GM19452 (cell line): ENCODE results near the gene PRM2.

Experiments used
- ATAC-seq: cut with Tn5 transposase; IDR thresholded peaks from one replicate; pipeline ENCODE4 v1.9.1; 2021; ENCODE audit not compliant: unreplicated experiment

The PRM2 gene, protein sequence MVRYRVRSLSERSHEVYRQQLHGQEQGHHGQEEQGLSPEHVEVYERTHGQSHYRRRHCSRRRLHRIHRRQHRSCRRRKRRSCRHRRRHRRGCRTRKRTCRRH

GRCh38 chr16:11276143-11276895 lies at the start of gene PRM2:
TSS of gene PRM2 (minus strand) at chr16:11276480. CDS start at chr16:11276370, 110 bp downstream.
- no peak for ATAC-seq

DNA sequence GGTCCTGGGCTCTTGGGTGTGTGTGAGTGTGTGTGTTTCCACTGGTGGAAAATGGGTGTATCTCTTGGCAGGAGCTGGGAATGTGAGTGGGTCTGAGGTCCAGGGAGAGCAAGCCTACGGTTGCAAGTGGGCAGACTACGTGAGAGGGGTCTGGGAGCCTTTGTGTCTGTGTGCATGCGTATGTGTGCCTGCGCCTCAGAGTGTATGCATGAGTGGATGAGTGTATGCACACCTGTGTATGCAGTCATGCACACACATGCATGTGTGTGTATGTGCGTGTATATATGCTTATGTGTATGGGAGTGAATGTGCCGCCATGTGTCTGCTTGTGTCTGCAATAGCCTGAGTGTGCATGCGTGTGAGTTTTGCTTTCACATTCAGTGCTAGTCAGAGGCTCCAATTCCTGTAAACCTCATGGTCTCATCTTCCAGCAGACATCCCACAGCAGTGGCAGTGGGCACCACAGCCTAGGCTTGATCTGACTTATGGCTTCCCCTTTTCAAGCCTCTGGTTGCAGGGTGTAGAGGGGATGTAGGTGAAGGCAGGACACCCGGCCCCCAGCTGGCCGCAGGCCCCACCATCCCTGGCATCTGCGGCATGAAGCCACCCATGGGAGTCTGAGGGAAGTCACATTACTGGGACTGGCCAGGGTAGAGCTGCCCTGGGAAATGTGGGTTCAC lies 49.3 kb upstream of the PRM2 start:
- no peak for ATAC-seq

- no peak for ATAC-seq
Measured at GRCh38 chr16:11323551-11324336, 47.5 kb upstream of the PRM2 start.

GRCh38 chr16:11322823-11323222 lies 46.5 kb upstream of the PRM2 start:
- no peak for ATAC-seq

GRCh38 chr16:11321662-11322061 lies 45.4 kb upstream of the PRM2 start:
- no peak for ATAC-seq

GRCh38 chr16:11320170-11320569 lies 43.9 kb upstream of the PRM2 start:
- ATAC-seq = no peak

DNA sequence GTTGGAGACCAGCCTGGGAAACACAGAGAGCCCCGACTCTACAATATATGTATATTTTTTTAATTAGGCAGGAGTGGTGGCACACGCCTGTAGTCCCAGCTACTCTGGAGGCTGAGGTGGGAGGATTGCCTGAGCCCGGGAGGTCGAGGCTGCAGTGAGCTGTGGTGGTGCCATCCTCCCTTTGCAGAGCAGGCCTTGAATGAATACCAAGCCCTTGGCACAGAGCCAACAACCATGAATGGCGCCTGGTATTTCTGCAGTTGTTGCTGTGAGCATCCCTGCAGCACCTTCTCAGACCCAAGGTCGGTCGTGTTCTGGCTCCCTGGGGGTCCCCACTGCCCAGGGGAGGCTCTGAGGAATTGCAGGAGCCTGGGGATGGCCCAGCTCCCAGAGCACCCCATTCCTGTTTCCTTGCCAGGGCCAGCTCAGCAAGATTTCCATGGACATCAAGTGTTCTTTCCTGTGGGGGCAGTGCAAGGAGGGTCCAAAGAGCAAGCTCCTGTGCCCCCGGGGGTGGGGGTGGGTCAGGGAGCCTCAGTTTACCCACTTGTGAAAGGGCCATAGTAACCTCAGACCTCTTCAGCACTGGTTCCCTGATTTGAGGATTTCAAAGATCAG lies 43.4 kb upstream of the PRM2 start:
- ATAC-seq = no peak

- no peak for ATAC-seq
Measured at GRCh38 chr16:11318817-11319216, 42.5 kb upstream of the PRM2 start.

DNA sequence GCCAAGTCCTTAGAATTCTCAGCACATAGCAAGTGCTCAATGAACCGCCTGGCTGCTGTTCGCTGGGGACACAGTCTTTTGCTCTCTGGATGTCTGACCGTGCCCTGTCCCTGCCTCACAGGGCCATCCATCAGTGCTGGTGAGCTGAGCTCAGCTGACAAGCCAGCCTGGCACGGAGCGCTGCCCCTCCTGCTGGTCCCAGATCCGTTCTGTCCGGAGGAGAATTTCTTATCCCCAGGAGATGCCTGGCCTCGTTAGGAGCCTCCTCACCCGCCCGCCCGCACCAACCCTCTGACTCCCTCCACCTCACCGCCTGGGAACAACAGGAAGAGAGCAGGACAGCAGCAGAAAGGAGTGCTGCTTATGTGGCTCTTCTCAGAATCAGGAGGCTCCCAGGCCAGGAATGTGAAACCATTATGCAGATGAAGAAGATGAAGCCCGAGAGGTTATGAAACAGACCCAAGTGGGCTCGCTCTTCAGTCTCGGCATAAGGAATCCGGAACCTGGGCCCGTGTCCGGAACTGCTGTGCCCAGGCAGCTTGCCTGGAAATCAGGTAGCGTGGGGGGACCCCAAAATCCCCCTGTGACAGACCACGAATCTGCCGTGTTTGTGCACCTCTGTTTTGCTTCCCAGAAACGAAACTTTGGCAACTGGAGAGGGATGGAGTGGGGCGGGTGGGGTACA lies 40.2 kb upstream of the PRM2 start:
- ATAC-seq = no peak

GRCh38 chr16:11315510-11315909 lies 39.2 kb upstream of the PRM2 start:
- no peak for ATAC-seq

GRCh38 chr16:11314309-11314894 lies 38.1 kb upstream of the PRM2 start:
- ATAC-seq = no peak

GRCh38 chr16:11313493-11314308 lies 37.4 kb upstream of the PRM2 start:
- ATAC-seq = no peak

- ATAC-seq = no peak
Measured at GRCh38 chr16:11312718-11313492, 36.6 kb upstream of the PRM2 start.

- peak; percentile 35 for ATAC-seq
Measured at GRCh38 chr16:11310997-11311561, 34.8 kb upstream of the PRM2 start.

GRCh38 chr16:11310634-11310977 lies 34.3 kb upstream of the PRM2 start:
- no peak for ATAC-seq

DNA sequence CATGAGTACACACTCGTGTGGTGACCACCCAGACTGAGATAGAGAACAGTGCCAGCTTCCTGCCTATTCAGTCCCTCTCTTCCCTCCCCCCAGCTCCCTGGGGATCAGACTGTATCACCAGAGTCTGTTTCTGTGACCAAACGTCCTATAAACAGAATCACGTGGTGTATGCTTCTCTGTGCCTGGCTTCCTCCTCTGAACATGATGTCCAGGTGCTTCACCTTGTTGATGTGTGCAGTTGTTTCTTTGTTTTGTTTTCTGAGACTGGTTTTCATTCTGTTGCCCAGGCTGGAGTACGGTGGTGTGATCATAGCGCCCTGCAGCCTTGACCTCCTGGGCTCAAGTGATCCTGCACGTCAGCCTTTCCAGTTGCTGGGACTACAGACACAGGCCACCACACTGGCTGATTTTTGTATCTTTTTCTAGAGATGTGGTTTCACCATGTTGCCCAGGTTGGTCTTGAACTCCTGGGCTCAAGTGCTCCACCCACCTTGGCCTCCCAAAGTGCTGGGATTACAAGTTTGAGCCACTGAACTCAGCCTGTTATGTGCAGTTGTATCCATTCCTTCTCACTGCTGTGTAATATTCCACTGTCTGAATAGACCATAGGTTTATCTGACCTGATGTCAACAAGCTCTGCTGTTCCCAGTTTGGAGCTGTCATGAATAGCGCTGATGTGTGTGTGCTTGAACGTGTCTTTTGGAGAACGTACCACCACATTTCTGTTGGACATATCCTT lies 33.8 kb upstream of the PRM2 start:
- peak; percentile 41 for ATAC-seq

- no peak for ATAC-seq
Measured at GRCh38 chr16:11308493-11309283, 32.4 kb upstream of the PRM2 start.
